ENCODE results near the gene SPRYD3.
"Not testable (repeated sequence)": the region's sequence is repeated elsewhere in the genome, so short reads cannot be mapped to it uniquely, and the experiment has no call there.

DNA sequence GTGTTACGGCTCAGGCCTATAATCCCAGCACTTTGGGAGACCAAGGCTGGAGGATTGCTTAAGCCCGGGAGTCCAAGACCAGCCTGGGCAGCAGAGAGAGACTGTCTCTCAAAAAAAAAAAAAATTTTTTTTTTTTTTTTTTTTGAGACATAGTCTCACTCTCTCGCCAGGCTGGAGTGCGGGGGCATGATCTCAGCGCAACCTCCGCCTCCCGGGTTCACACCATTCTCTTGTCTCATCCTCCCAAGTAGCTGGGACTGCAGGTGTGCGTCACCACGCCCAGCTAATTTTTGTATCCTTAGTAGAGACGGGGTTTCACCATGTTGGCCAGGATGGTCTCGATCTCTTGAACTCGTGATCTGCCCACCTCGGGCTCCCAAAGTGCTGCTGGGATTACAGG, 52.2 kb downstream of the SPRYD3 start:
- TF ChIP-seq, protein P1, sequence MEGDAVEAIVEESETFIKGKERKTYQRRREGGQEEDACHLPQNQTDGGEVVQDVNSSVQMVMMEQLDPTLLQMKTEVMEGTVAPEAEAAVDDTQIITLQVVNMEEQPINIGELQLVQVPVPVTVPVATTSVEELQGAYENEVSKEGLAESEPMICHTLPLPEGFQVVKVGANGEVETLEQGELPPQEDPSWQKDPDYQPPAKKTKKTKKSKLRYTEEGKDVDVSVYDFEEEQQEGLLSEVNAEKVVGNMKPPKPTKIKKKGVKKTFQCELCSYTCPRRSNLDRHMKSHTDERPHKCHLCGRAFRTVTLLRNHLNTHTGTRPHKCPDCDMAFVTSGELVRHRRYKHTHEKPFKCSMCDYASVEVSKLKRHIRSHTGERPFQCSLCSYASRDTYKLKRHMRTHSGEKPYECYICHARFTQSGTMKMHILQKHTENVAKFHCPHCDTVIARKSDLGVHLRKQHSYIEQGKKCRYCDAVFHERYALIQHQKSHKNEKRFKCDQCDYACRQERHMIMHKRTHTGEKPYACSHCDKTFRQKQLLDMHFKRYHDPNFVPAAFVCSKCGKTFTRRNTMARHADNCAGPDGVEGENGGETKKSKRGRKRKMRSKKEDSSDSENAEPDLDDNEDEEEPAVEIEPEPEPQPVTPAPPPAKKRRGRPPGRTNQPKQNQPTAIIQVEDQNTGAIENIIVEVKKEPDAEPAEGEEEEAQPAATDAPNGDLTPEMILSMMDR (IDR thresholded peaks at IDR 0.05; ENCODE audit: low read length), result not testable (repeated sequence)
- not testable (repeated sequence) for TF ChIP-seq EZH2 (IDR thresholded peaks at IDR 0.05; ENCODE audit: borderline replicate concordance, low read length)
